H1 (cell line): Measurements from ENCODE around the gene FAM114A2. TPM values are rescaled to one million over a fixed set of nuclear protein-coding genes. Genes with fewer than 3 reads are reported as not detected.

ENCODE experiments used
- CTCF ChIA-PET: fragments of 300-600 bp; sonication (Branson Sonifier 250); formaldehyde crosslinking; loops from one replicate; lab custom pipeline; 2021; ENCODE audit not compliant: partially characterized antibody; lab: Charles Lee
- POLR2A ChIA-PET: fragments of 300-600 bp; sonication (Branson Sonifier 250); formaldehyde crosslinking; loops from one replicate; lab custom pipeline; 2021; ENCODE audit warnings: inconsistent platforms; ENCODE audit not compliant: partially characterized antibody; lab: Charles Lee
- DNase-seq, 2 experiments: peaks; one replicate each; pipeline versions ENCODE4 v3.0.0 to v3.0.0-alpha.2; 2010 to 2022; ENCODE audit warnings: low spot score in 2 of 2, low read depth in 1 of 2, mixed read lengths in 1 of 2
- FAIRE-seq: peaks from 2 replicates; lab custom pipeline; 2011; peaks lifted over from hg19 to GRCh38; lab: Jason Lieb, UNC
- H2AFZ ChIP-seq: 2 replicates; pipeline ENCODE4 v1.8.1; 2012; ENCODE audit warnings: low read length, inconsistent platforms
- H2AK5ac ChIP-seq: 2 replicates; pipeline ENCODE4 v1.6.1; 2013; ENCODE audit warnings: low read depth, low read length
- H2BK120ac ChIP-seq: replicated peaks from 2 replicates; pipeline ENCODE3; 2013; ENCODE audit warnings: low read depth, low read length, inconsistent platforms
- H2BK12ac ChIP-seq: 2 replicates; pipeline ENCODE4 v1.6.1; 2013; ENCODE audit warnings: low read depth, low read length
- H2BK15ac ChIP-seq: 2 replicates; pipeline ENCODE4 v1.6.1; 2013; ENCODE audit warnings: low read length
- H2BK20ac ChIP-seq: 2 replicates; pipeline ENCODE4 v1.6.1; 2013; ENCODE audit warnings: low read length
- H2BK5ac ChIP-seq: 2 replicates; pipeline ENCODE4 v1.6.1; 2013; ENCODE audit warnings: low read depth, low read length
- H3K14ac ChIP-seq: 2 replicates; pipeline ENCODE4 v1.6.1; 2013; ENCODE audit warnings: inconsistent platforms; ENCODE audit not compliant: insufficient read length
- H3K18ac ChIP-seq: 2 replicates; pipeline ENCODE4 v1.6.1; 2013; ENCODE audit warnings: low read length; ENCODE audit errors: extremely low read depth
- H3K23ac ChIP-seq: 2 replicates; pipeline ENCODE4 v1.6.1; 2013; ENCODE audit warnings: inconsistent platforms; ENCODE audit not compliant: insufficient read length
- H3K23me2 ChIP-seq: 2 replicates; pipeline ENCODE4 v1.6.1; 2013; ENCODE audit warnings: low read depth, low read length
- H3K27ac ChIP-seq: 2 replicates; pipeline ENCODE4 v1.6.1; 2011; ENCODE audit warnings: low read depth, low read length, inconsistent platforms
- H3K27me3 ChIP-seq, 4 experiments: replicated peaks in 1 of 4; 1 replicate in 1 of 4; 2 replicates in 3 of 4; pipeline versions ENCODE4 v1.6.1 to v1.8.1; 2011 to 2013; ENCODE audit warnings: low read length in 3 of 4, mild to moderate bottlenecking in 3 of 4, inconsistent platforms in 2 of 4, mixed read lengths in 2 of 4, moderate library complexity in 1 of 4; ENCODE audit not compliant: control insufficient read depth in 3 of 4, insufficient read depth in 3 of 4; ENCODE audit errors: extremely low read depth in 1 of 4
- H3K36me3 ChIP-seq, 4 experiments: 2 replicates each; pipeline versions ENCODE4 v1.6.1 to v1.8.1; 2011 to 2013; ENCODE audit warnings: mild to moderate bottlenecking in 4 of 4, low read length in 3 of 4, moderate library complexity in 2 of 4, control low read depth in 1 of 4, inconsistent platforms in 1 of 4; ENCODE audit not compliant: insufficient read depth in 4 of 4, control insufficient read depth in 2 of 4
- H3K4ac ChIP-seq: replicated peaks from 2 replicates; pipeline ENCODE3; 2013; ENCODE audit warnings: low read length, low read depth, mixed read lengths, inconsistent platforms; ENCODE audit not compliant: insufficient read length
- H3K4me1 ChIP-seq, 4 experiments: replicated peaks in 1 of 4; 1 replicate in 1 of 4; 2 replicates in 3 of 4; pipeline versions ENCODE4 v1.6.1 to v1.8.1; 2011 to 2013; ENCODE audit warnings: low read length in 3 of 4, inconsistent platforms in 2 of 4, mixed read lengths in 1 of 4; ENCODE audit not compliant: insufficient read depth in 4 of 4, control insufficient read depth in 3 of 4
- H3K4me2 ChIP-seq, 2 experiments: 2 replicates each; pipeline versions ENCODE4 v1.6.1 to v1.8.1; 2011 to 2013; ENCODE audit warnings: low read depth in 2 of 2, low read length in 2 of 2, control low read depth in 1 of 2, inconsistent platforms in 1 of 2, mild to moderate bottlenecking in 1 of 2; ENCODE audit not compliant: insufficient read depth in 1 of 2
- H3K4me3 ChIP-seq, 4 experiments: fragments of 200-600, 300-600 bp in 1 of 4; sonication (generic), shearing (Covaris generic), sonication (Bioruptor Twin) in 1 of 4; 2 replicates each; pipeline versions ENCODE4 v1.5.1 to v1.8.1; 2011 to 2016; ENCODE audit warnings: low read length in 4 of 4, low read depth in 3 of 4, control low read depth in 2 of 4, inconsistent platforms in 2 of 4, mild to moderate bottlenecking in 2 of 4, mixed read lengths in 1 of 4, moderate library complexity in 1 of 4; ENCODE audit not compliant: insufficient read depth in 2 of 4; ENCODE audit errors: extremely low read depth in 1 of 4
- H3K56ac ChIP-seq: replicated peaks from 2 replicates; pipeline ENCODE3; 2013; ENCODE audit warnings: low read depth, mild to moderate bottlenecking, mixed read lengths, low read length, inconsistent platforms; ENCODE audit not compliant: insufficient read length
- H3K79me1 ChIP-seq: 2 replicates; pipeline ENCODE4 v1.6.1; 2013; ENCODE audit warnings: low read depth, low read length, control low read depth
- H3K79me2 ChIP-seq, 2 experiments: 2 replicates each; pipeline versions ENCODE4 v1.6.1 to v1.8.1; 2012 to 2013; ENCODE audit warnings: low read length in 2 of 2, mild to moderate bottlenecking in 2 of 2, inconsistent platforms in 1 of 2; ENCODE audit not compliant: insufficient read depth in 2 of 2, control insufficient read depth in 1 of 2
- H3K9ac ChIP-seq, 4 experiments: replicated peaks in 1 of 4; 1 replicate in 1 of 4; 2 replicates in 3 of 4; pipeline versions ENCODE4 v1.6.1 to v1.8.1; 2011 to 2013; ENCODE audit warnings: low read depth in 3 of 4, low read length in 3 of 4, control low read depth in 2 of 4, mild to moderate bottlenecking in 2 of 4, moderate library complexity in 2 of 4, inconsistent platforms in 1 of 4; ENCODE audit errors: extremely low read depth in 1 of 4
- H3K9me3 ChIP-seq, 2 experiments: 2 replicates each; pipeline versions ENCODE4 v1.6.1 to v1.8.1; 2012 to 2013; ENCODE audit warnings: mild to moderate bottlenecking in 2 of 2, moderate library complexity in 2 of 2, control low read depth in 1 of 2, inconsistent platforms in 1 of 2, low read depth in 1 of 2, low read length in 1 of 2, mixed read lengths in 1 of 2; ENCODE audit not compliant: insufficient read depth in 2 of 2
- H4K20me1 ChIP-seq, 2 experiments: replicated peaks in 1 of 2; 2 replicates each; pipeline versions ENCODE3 to v1.8.1; 2011 to 2013; ENCODE audit warnings: inconsistent platforms in 2 of 2, low read length in 2 of 2, mild to moderate bottlenecking in 1 of 2; ENCODE audit not compliant: insufficient read depth in 2 of 2, control insufficient read depth in 1 of 2
- H4K5ac ChIP-seq: 2 replicates; pipeline ENCODE4 v1.6.1; 2013; ENCODE audit warnings: low read length, low read depth, mixed read lengths, inconsistent platforms; ENCODE audit not compliant: insufficient read length
- H4K8ac ChIP-seq: 2 replicates; pipeline ENCODE4 v1.8.0; 2013; ENCODE audit warnings: mild to moderate bottlenecking, moderate library complexity, low read length, inconsistent platforms; ENCODE audit not compliant: insufficient read depth; ENCODE audit errors: extremely low read depth
- H4K91ac ChIP-seq: replicated peaks from 2 replicates; pipeline ENCODE3; 2013; ENCODE audit warnings: low read length, mixed read lengths, inconsistent platforms; ENCODE audit not compliant: insufficient read length
- CREB1 ChIP-seq: IDR thresholded peaks from 2 replicates; pipeline ENCODE4 v1.6.1; 2012; ENCODE audit warnings: inconsistent platforms
- E2F6 ChIP-seq: IDR thresholded peaks from 2 replicates; pipeline ENCODE4 v1.6.1; 2012; ENCODE audit warnings: inconsistent platforms
- HDAC6 ChIP-seq: IDR thresholded peaks from one replicate; pipeline ENCODE4 v1.7.1; 2012; ENCODE audit warnings: low read depth, mild to moderate bottlenecking, inconsistent platforms, low read length, moderate library complexity
- KDM5A ChIP-seq: fragments of 200-600 bp; IDR thresholded peaks from 2 replicates; pipeline ENCODE4 v1.7.1; 2012; ENCODE audit warnings: mild to moderate bottlenecking, low read length, inconsistent platforms, mixed read lengths
- RNF2 ChIP-seq: fragments of 200-900, 300-1000 bp; sonication (generic); IDR thresholded peaks from 2 replicates; pipeline ENCODE4 v1.7.1; 2016; ENCODE audit warnings: borderline replicate concordance, low read depth, mild to moderate bottlenecking, antibody characterized with exemption, low read length; ENCODE audit not compliant: poor library complexity, severe bottlenecking; ENCODE audit errors: missing control alignments
- WGBS, 2 experiments: shearing (Covaris generic) in 1 of 2; methylation state at CpG; one replicate each; pipeline versions ENCODE4 v1.1.6 to v1.1.7; 2013 to 2015; ENCODE audit warnings: low lambda C conversion rate in 2 of 2, mixed read lengths in 2 of 2, inconsistent platforms in 1 of 2, low coverage in 1 of 2, missing lambda C conversion rate in 1 of 2; ENCODE audit not compliant: insufficient replicate concordance in 2 of 2, insufficient coverage in 1 of 2, insufficient read length in 1 of 2; ENCODE audit errors: extremely low coverage in 1 of 2, missing lambda C conversion rate in 1 of 2; 5-methylcytosine and 5-hydroxymethylcytosine counted together
- polyA plus RNA-seq, 7 experiments: library from polyadenylated mRNA; depleted of rRNA in 3 of 7; stranded (reverse) in 5 of 7; unstranded in 2 of 7; fragments of >200 nt in 5 of 7; fragments of 200-250 nt in 2 of 7; gene quantifications; 1 replicate in 5 of 7; 2 replicates in 1 of 7; 4 replicates in 1 of 7; pipeline versions ENCODE4 v1.2.1 to v1.2.3, GENCODE V29; 2011 to 2013; ENCODE audit warnings: missing spikeins in 2 of 7, mixed read lengths in 2 of 7
- total RNA-seq: library from RNA; stranded (reverse); fragmentation: NEBNext Ultra II Directional; extraction: Animal tissue kit (Norgen Biotek cat#: 25700); gene quantifications from 2 replicates; pipeline ENCODE4 v1.2.1, GENCODE V29; 2021

FAM114A2 gene
- total and polyA plus RNA-seq, 2 of the 8 experiments (the other 6 are each of a cell fraction or from before 2014, with no cell fraction given) = 3.8 to 9.2 TPM

DNA sequence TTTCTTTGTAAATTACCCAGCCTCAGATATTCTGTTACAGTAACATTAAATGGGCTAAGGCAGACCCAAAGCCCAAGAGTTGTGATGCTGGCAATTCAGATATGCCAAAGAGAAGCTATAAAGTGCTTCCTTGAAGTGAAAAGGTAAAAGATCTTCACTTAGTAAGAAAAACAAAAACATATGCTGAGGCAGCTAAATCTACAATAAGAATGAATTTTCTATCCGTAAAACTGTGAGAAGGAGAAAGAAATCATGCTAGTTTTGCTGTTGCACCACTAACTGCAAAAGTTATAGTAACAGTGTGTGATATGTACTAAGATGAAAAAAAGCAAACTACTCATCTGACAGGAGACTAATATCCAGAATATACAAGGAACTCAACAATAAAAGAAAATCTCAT is 39.9 kb downstream of the FAM114A2 start:
- H2BK15ac ChIP-seq = no peak overlapping the region
- no peak overlapping the region for H2BK12ac ChIP-seq
- CTCF ChIA-PET = no interaction called here
- H3K23ac ChIP-seq = no peak overlapping the region
- no peak overlapping the region for H3K4me2 ChIP-seq
- no peak overlapping the region for H2BK120ac ChIP-seq
- H4K8ac ChIP-seq = no peak overlapping the region
- FAIRE-seq (no peak), DNase-seq (no peak)
- no peak overlapping the region for H4K5ac ChIP-seq
- no peaks in the 10 kb centered on the region; a peak in 1 of 4 replicates for H3K9me3 ChIP-seq
- H3K23me2 ChIP-seq = no peaks in the 10 kb centered on the region
- 78% methylated on average over 1 of the region's 1 CpG; no CpG with 5 or more reads in 1 of the 2 experiments for WGBS, 2 experiments
- no peak overlapping the region for H2AK5ac ChIP-seq
- no peaks in the 10 kb centered on the region for H3K36me3 ChIP-seq
- no peaks in the 10 kb centered on the region for H3K79me2 ChIP-seq
- H3K14ac ChIP-seq = no peak overlapping the region
- no peak overlapping the region for H2AFZ ChIP-seq
- no peak overlapping the region for H3K4me3 ChIP-seq
- H3K9ac ChIP-seq = no peak overlapping the region
- no peaks in the 10 kb centered on the region for H4K20me1 ChIP-seq
- H4K91ac ChIP-seq = no peak overlapping the region
- no peak overlapping the region for H3K27ac ChIP-seq
- TF ChIP-seq CREB1 (no peak), HDAC6 (no peak), RNF2 (no peak), KDM5A (no peak), E2F6 (no peak)
- TF ChIP-seq, all 59 proteins: peak for 0
- POLR2A ChIA-PET = no interaction called here
- no peak overlapping the region for H2BK20ac ChIP-seq
- no peaks in the 10 kb centered on the region for H3K4me1 ChIP-seq
- no peak overlapping the region for H3K18ac ChIP-seq
- H3K79me1 ChIP-seq = no peaks in the 10 kb centered on the region
- no peak overlapping the region for H3K4ac ChIP-seq
- no peaks in the 10 kb centered on the region for H3K27me3 ChIP-seq
- no peak overlapping the region for H3K56ac ChIP-seq
- no peak overlapping the region for H2BK5ac ChIP-seq
